ENCODE measurements around the gene KL. TPM values are rescaled to one million over a fixed set of nuclear protein-coding genes. Genes with fewer than 3 reads are reported as not detected.

KL gene
- total and polyA plus RNA-seq, 2 experiments from 2014 or later, result 0.03 TPM; not detected in 1

GRCh38 chr13:33081666-33082065, 65.4 kb downstream of the KL start:
- H3K4me1 ChIP-seq (ENCODE audit: insufficient read depth), result no peaks in the 10 kb centered on the region
- no peaks in the 10 kb centered on the region for H4K20me1 ChIP-seq (replicated peaks; ENCODE audit: insufficient read depth)
- no peak overlapping the region for H3K4me3 ChIP-seq
- H3K36me3 ChIP-seq (ENCODE audit: insufficient read depth), result no peaks in the 10 kb centered on the region
- H3K9me2 ChIP-seq (ENCODE audit: insufficient read depth), result 0 out of 2 replicates have a peak, but pooled peaks cover 5% of the 10 kb centered on the region
- ATAC-seq, result no peak
- no peaks in the 10 kb centered on the region for H3F3A ChIP-seq (replicated peaks; ENCODE audit: low read depth)
- no peak overlapping the region; the same call in 1 of the 2 replicates for H2AFZ ChIP-seq
- H3K4me3 Mint-ChIP-seq, result no peak overlapping the region
- H3K27ac ChIP-seq (ENCODE audit: low read depth), result no peak overlapping the region
- no peaks in the 10 kb centered on the region for H3K9me3 Mint-ChIP-seq
- TF ChIP-seq REST (IDR thresholded peaks at IDR 0.05; ENCODE audit: unreplicated experiment) (no peak), EZH2 (IDR thresholded peaks at IDR 0.05; ENCODE audit: low read depth, unreplicated experiment) (no peak), STAT1 (IDR thresholded peaks at IDR 0.05; ENCODE audit: unreplicated experiment) (no peak), NANOG (IDR thresholded peaks at IDR 0.05; ENCODE audit: borderline replicate concordance) (no peak), POLR2AphosphoS5 (IDR thresholded peaks at IDR 0.05; ENCODE audit: low read depth) (no peak), CTCF (conservative IDR thresholded peaks at IDR 0.05; ENCODE audit: low read depth in 2 of 2) (no peak), ZNF331 (CRISPR knock-in tag; IDR thresholded peaks at IDR 0.05; ENCODE audit: low read depth) (no peak), JUNB (IDR thresholded peaks at IDR 0.05; ENCODE audit: unreplicated experiment) (no peak), ETS1 (IDR thresholded peaks at IDR 0.05) (no peak), ZNF462 (CRISPR knock-in tag; IDR thresholded peaks at IDR 0.05) (no peak), EZH2phosphoT487 (IDR thresholded peaks at IDR 0.05; ENCODE audit: unreplicated experiment) (no peak), CREB1 (CRISPR knock-in tag; IDR thresholded peaks at IDR 0.05; ENCODE audit: low read depth) (no peak), ZNF114 (CRISPR knock-in tag; IDR thresholded peaks at IDR 0.05) (no peak)
- H3K79me2 ChIP-seq (replicated peaks; ENCODE audit: insufficient read depth), result no peaks in the 10 kb centered on the region
- DNase-seq (ENCODE audit: low spot score), result no peak
- no peak overlapping the region for H3K27ac Mint-ChIP-seq
- peaks cover 5% of the 10 kb centered on the region for H3K27me3 Mint-ChIP-seq (ENCODE audit: insufficient read depth, low read depth, poor library complexity)
- H3K4me2 ChIP-seq, result no peak overlapping the region
- no peaks in the 10 kb centered on the region for H3K4me1 Mint-ChIP-seq
- no peaks in the 10 kb centered on the region for H3K36me3 Mint-ChIP-seq (ENCODE audit: low read depth)
- H3K27me3 ChIP-seq (ENCODE audit: insufficient read depth), result no peaks in the 10 kb centered on the region
